ENCODE measurements around the gene DNAJC30. TPM values are rescaled to one million over a fixed set of nuclear protein-coding genes. Genes with fewer than 3 reads are reported as not detected.
A peak's percentile ranks its signal among the peaks of the same experiment; 100 is the strongest.
"Not testable (repeated sequence)": the region's sequence is repeated elsewhere in the genome, so short reads cannot be mapped to it uniquely, and the experiment has no call there.

The DNAJC30 gene
- total RNA-seq, 1 experiment from 2014 or later, result 6.8 TPM

GRCh38 chr7:73678862-73679261, 4.4 kb downstream of the DNAJC30 start (continued):
- TF ChIP-seq NR3C1 (CRISPR knock-in tag; conservative IDR thresholded peaks at IDR 0.05; ENCODE audit: low read depth) (no peak), IRF1 (CRISPR knock-in tag; IDR thresholded peaks at IDR 0.05) (no peak)

- POLR2A ChIA-PET, result interaction anchor here (1.0 kb wide), 1 partner anchor 11 kb away, joined by 4 read pairs; no protein-coding TSS in a partner anchor
- TF ChIP-seq ZNF121 (CRISPR knock-in tag; IDR thresholded peaks at IDR 0.05), result peak; percentile 96
- DNase-seq (ENCODE audit: low spot score), result peak; percentile 41
- CTCF ChIA-PET, result interaction anchor here (0.5 to 3.5 kb wide), 16 partner anchors 8 to 1044 kb away, joined by 3 to 26 read pairs (median 5); partner anchors contain the start of genes STX1A and VPS37D
- H3K27ac Mint-ChIP-seq; H3K27me3 Mint-ChIP-seq (ENCODE audit: low read depth); H3K9me3 Mint-ChIP-seq; H3K4me3 Mint-ChIP-seq: not testable (repeated sequence)
- peaks cover 13% of the 10 kb centered on the region for H3K4me1 Mint-ChIP-seq
- ATAC-seq, result peak; percentile 86
- peaks cover 14% of the 10 kb centered on the region for H3K36me3 Mint-ChIP-seq
Measured at GRCh38 chr7:73676062-73676461, 7.2 kb downstream of the DNAJC30 start.

- Mint-ChIP-seq H3K4me3 (no peak overlapping the region), H3K36me3 (peaks cover 14% of the 10 kb centered on the region), H3K27ac (no peak overlapping the region), H3K9me3 (no peaks in the 10 kb centered on the region), H3K27me3 (ENCODE audit: low read depth) (no peaks in the 10 kb centered on the region), H3K4me1 (peaks cover 18% of the 10 kb centered on the region)
- ATAC-seq (no peak), DNase-seq (ENCODE audit: low spot score) (no peak)
- ChIA-PET POLR2A (interaction anchor here (0.6 to 0.8 kb wide), 2 partner anchors 10 to 245 kb away, joined by 4 read pairs; no protein-coding TSS in a partner anchor), CTCF (interaction anchor here (1.2 kb wide), 1 partner anchor 68 kb away, joined by 5 read pairs; no protein-coding TSS in a partner anchor)
- TF ChIP-seq NR2C2 (CRISPR knock-in tag; IDR thresholded peaks at IDR 0.05) (no peak), TEAD4 (CRISPR knock-in tag; IDR thresholded peaks at IDR 0.05) (no peak), ERG (CRISPR knock-in tag; IDR thresholded peaks at IDR 0.05) (no peak), NFE2L1 (CRISPR knock-in tag; IDR thresholded peaks at IDR 0.05) (no peak), ATF6 (CRISPR knock-in tag; IDR thresholded peaks at IDR 0.05) (no peak), GTF2I (CRISPR knock-in tag; conservative IDR thresholded peaks at IDR 0.05) (no peak), TEAD1 (CRISPR knock-in tag; IDR thresholded peaks at IDR 0.05) (no peak), FOXP1 (CRISPR knock-in tag; IDR thresholded peaks at IDR 0.05; ENCODE audit: borderline replicate concordance) (no peak), ZNF416 (CRISPR knock-in tag; IDR thresholded peaks at IDR 0.05) (no peak), CREB1 (CRISPR knock-in tag; IDR thresholded peaks at IDR 0.05) (no peak), E2F4 (CRISPR knock-in tag; IDR thresholded peaks at IDR 0.05; ENCODE audit: borderline replicate concordance, low read depth) (no peak), IRF2 (CRISPR knock-in tag; IDR thresholded peaks at IDR 0.05; ENCODE audit: borderline replicate concordance, low read depth) (no peak), ZNF671 (CRISPR knock-in tag; IDR thresholded peaks at IDR 0.05) (no peak), AR (CRISPR knock-in tag; IDR thresholded peaks at IDR 0.05) (no peak)
Measured at GRCh38 chr7:73674468-73675124, 8.7 kb downstream of the DNAJC30 start.
